Erythroblast (primary cell): Measurements from ENCODE around the gene POP4.

Experiments used
- DNase-seq, 2 experiments: peaks; one replicate each; lab custom pipeline; 2025; lab: John Stamatoyannopoulos, UW
- GATA1 ChIP-seq: IDR thresholded peaks from 2 replicates; pipeline ENCODE4 v1.6.1; 2011; ENCODE audit warnings: low read depth, mild to moderate bottlenecking, control low read depth, low read length, moderate library complexity
- POLR2A ChIP-seq: IDR thresholded peaks from 2 replicates; pipeline ENCODE4 v1.6.1; 2011; ENCODE audit warnings: mild to moderate bottlenecking, low read length

POP4 gene

DNA sequence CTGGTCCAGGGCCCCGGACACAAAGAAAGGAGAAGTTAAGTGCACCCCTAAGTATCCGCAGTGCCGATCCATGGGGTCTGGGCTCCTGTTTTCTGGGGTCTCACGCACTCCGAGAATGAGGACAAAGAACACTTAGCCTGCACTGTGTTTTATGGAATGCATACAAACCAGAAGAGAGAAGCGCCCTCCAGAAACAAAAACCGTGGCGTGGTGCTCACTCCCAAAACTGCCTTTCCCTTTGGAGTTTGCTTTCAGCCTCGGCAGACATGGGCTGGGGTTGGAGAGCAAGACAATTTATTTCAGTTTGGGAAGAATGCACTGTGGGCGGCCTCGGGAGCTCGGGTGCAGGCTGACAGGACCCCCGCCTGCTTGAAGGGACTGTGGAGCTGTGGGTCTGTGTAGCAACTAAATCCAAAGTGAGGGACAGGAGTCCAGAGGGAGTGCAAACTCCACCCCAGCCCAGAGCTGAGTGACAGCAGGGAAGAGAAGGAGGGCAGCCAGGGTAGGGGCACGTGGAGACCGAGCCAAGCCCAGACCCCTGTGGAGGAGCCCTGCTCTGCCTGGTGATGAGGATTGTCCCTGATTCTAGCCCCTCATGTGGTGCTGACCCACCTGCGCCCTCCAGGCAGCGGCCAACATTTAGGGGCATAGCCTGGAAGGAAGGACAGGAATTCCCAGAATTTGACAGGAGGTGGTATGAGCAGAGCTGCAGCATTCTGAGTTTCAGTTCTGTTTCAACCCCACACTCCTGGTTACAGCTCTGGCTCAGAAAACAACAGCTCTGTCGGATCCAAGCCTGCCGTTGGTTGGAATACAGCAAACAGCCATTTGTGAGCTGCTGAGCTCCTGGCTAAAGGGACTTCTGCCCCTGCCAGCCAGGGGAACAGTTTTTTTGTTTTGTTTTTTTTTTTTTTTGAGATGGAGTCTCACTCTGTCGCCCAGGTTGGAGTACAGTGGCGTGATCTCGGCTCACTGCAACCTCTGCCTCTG lies 37.8 kb upstream of the POP4 start:
- DNase-seq = no peak
- no peak for TF ChIP-seq POLR2A

DNA sequence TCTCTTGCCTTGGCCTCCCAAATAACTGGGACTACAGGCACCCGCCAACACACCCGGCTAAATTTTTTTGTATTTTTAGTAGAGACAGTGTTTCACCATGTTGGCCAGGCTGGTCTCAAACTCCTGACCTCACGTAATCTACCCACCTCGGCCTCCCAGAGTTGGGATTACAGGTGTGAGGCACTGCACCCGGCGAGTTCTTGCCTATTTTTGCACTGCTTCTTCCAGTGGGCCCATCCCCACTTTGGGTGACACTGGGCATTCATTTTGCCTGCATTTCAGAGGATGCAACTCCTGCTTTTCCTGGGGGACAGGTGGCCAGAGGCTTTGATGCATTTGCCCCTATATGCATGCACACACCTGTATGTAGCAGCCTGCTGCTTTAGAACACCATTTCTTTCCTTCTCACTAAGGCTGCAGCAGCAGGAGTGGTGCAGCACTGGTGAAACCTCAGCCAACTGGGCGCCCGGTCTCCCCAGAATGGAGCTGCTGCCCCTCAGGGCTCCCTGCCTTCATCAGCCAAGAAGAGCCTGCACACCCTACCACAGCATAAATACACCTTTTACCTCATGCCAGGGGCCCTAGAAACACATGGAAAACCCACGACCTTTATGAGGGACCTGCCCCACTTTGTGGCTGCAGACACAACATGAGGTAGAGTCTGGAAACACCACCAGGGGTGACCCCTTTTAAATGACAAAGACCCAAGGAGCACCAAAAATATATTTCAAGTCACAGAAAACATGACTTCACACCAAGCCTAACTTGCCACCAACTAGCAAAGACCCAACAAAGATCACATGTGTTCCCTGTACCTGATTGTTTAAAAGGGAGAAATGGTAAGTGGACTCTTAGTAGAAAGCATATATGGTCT lies 36.8 kb upstream of the POP4 start:
- no peak for DNase-seq
- TF ChIP-seq POLR2A (no peak), GATA1 (no peak)

DNA sequence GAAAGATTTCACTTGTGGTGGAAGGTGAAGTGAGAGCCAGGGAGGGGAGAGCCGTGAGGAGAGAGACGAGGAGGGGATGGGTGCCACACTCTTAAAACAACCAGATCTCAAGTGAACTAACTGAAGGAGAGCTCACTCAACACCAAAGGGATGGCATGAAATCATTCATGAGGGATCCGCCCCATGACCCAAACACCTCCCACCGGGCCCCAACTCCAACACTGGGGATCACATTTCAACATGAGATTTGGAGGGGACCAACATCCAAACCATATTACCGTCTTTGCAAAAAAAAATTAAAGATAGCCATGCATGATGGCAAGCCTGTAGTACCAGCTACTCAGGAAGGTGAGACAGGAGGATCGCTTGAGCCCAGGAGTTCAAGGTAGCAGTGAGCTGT lies 34.9 kb upstream of the POP4 start:
- TF ChIP-seq GATA1 (no peak), POLR2A (no peak)
- DNase-seq = no peak

DNA sequence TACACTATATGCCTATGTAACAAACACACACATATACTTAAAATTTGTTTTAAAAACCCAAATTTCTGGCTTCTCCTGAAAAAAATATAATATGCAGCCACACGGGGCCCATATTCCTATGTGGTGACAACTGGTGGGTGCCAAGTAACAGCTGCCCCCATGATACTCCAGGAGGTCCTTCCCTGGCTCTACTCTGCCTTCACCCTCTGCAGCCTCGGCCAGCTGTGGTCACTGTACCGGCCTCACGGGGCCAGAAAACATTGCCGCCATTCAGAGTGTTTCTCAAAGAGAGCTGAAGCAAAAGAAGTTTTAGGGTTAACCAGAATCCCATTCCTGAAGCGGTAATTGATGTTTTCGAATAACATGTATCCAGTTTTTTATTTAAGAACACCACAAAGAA lies 32.6 kb upstream of the POP4 start:
- DNase-seq = no peak
- TF ChIP-seq GATA1 (no peak), POLR2A (no peak)

DNA sequence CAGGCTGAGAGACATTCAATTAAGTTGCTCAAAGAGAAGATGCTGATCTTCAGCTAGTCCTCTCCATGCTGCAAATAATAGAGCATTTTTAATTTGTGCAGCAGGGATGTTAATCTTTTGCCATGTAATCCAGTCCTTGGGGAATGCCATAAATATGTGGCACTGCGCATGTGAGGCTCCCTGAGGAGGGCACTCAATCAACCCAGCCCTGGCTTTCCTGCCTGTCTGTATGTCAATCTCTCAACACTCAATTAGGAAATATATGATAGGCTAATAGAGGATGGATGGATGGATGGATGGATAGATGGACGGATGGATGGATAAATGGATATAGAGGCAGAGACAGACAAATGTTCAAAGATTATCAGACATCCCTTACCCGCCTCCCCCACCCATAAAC lies 31.6 kb upstream of the POP4 start:
- TF ChIP-seq POLR2A (no peak), GATA1 (no peak)
- no peak for DNase-seq

DNA sequence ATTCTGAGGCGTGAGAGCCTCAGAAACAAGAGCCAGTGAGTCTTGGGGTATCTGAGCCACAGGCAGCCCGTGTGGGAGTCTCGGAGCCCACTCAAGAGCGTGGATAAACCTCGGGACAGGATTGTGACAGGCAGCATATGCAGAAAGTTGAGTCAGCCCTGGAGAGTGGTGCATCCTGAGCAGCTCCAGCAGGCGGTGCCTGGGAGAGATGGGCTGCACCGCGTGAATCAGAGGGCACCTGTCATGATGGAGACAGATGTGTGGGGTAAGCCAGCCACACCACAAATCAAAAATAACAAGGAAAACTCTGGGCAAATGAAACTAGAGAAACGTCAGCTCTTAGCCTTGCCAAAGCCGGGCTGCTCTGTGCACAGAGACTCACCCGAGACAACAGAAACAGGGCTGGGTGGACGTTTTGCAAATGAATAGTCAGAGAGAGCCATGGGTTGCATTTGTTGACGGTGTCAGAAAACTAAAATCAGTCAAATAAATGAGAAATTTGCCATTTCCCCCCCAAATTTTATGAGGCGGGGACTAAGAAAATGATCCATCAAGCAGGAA lies 30.0 kb upstream of the POP4 start:
- no peak for DNase-seq
- no peak for TF ChIP-seq POLR2A
- TF ChIP-seq GATA1 = no peak

DNA sequence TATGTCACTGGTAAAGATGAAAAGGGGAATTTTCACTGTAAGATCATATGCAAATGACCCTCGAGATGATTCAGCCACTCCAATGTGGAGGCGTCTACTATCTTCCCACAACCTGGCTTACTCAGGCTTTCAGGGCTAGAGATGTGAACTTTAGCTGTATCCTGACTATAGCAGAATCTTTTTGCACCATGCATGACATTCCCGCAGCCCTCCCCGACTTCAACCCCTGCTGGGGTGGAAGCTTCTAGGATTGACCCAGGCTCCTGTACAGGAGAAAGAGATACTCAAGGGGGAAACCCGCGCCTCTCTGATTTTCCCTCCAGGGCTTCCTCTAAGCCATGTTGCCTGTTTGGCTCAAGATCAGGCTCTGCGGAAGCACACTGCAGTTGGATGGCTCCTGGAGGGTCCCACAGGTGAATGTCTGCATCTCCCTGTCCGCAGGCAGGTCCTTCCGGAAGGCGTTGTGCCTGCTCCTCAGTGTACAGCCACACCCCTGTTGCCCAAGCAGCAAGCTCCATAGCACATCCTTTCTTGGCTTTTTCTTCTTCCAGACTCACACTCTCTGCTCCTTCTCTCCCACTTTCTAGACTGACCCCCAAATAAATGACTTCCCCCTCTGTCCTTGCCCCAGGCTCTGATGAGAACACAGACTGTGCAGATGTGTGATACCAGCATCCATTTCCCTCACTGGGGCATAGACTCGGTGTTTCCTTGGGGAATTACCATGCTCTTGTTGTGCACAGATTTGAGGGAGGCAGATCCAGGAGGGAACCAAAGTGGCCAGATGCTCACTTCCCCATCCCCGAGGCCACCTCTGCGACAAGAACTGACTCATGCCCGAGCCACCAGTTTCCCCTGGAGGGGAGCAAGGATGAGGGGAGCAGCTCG lies 29.1 kb upstream of the POP4 start:
- TF ChIP-seq POLR2A (no peak), GATA1 (no peak)
- DNase-seq = no peak

DNA sequence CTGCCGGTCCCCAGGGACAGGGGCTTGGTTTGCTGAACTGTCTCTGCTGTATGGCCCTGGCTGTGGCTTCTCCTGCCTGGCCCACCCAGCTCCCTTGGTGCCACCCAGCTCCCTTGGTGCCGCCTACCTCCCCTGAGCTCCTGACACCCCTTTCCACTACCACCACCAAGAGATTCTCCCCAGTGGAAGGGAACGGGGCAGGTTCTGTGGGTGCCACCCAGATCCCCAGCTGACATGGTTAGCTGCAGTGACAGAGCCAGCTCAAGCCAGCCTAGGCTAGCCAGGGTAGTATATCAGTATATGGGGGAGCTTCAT lies 28.5 kb upstream of the POP4 start:
- TF ChIP-seq GATA1 (no peak), POLR2A (no peak)
- no peak for DNase-seq

DNA sequence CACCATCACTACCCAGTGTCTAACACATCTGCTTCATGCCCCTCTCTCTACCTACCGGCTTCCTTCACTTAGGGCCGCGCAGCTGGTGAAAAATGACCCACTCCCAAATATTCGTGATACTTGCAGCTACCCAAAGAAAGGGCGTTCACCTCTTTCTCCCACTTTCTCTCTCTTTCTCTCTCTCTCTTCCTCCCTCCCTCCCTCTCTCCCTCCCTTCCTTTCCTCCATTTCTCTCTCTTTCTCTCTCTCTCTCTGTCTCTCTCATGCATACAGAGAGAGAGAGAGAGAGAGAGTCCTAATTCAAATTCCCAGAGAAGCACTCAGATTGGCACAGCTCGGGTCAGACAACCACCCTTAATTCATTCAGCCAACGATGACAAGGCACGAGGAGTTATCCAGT lies 27.7 kb upstream of the POP4 start:
- no peak for TF ChIP-seq GATA1
- TF ChIP-seq POLR2A = no peak
- no peak for DNase-seq

DNA sequence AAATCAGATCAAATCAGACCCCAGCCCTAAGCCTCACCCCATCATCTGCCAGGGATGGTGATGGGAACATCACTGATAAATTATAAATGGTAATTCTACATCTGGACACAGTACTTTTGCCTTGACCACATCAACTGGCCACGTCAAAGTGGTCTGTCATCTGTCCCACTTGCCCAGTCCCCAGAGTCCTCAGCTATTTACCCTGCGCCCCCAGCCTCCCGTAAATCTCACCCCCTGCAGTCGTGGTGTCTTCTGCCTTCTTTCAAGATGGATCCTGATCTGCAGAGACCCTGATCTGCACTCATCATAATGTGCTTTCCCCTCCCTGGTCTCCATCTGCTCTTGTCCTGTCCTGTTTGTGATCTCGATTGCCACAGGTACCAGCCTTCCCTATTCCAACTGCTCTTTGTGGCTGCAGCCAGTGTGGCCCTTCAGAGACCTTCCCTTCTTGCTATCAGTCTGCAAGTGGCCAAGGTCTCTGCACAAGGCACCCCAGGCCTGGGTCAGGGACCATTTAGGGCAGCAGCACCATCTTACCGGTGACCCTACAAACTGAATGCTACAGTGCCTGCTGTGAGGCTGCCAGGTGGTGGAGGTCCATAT lies 26.7 kb upstream of the POP4 start:
- TF ChIP-seq POLR2A (no peak), GATA1 (no peak)
- no peak for DNase-seq

DNA sequence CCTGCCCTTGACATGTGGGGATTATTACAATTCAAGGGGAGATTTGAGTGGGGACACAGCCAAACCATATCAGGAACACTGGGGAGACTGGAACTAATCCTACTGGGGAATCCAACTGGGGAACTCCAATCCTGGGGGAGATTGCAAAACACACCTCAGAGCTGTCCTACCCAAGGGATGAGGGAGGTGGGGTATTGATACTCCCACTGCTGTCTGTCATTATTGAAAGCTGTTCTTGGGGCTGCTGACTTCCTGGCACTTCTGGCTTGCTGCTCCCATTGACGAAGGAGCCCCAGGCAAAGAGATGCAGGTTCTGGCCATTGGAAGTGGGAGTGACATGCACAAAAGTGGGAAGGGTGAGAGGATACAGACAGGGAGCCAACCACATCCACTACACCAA lies 24.7 kb upstream of the POP4 start:
- DNase-seq = no peak
- no peak for TF ChIP-seq GATA1
- TF ChIP-seq POLR2A = no peak

DNA sequence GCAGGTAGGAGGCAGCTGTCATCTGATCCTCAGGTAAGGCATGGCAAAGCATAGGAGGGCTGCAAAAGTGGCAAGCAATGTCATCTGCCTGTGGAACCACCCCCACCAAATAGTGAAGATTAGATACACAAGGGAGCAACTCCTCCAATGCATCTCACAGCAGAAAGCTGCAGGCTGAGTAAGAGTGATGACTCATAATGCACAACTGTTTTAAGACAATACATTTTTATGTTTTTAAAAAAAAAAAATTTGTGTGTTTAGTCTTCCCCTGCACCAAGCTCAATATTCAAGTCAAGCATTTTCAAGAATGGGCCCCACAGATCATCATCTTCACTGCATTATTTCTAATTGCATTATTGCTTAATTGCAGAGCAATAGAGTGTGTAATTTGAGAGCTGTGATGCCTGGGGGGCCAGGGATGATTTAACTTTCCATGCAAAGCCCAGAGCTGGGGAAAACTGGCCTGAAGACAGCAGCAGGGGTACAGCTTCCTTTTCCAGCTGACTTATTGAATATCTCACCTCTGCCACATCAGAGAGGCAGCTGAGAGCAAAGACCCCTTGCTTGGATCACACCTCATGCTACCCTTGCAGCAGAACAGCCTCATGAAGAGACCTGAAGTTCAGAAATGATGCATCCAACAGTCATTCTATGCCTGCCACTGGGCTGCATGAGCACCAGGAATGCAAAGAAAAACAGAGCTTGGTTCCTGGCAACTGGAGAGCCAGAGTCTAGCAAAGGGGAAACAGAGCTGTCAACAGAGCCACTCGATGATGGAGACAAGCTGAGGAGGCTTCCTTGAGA lies 22.7 kb upstream of the POP4 start:
- DNase-seq = no peak
- TF ChIP-seq POLR2A = no peak
- no peak for TF ChIP-seq GATA1
